Retinal pigment epithelial cell (primary cell): ENCODE data around the gene LENG8.

ENCODE experiments used
- DNase-seq: peaks from one replicate; pipeline ENCODE4 v3.0.0-alpha.2; 2010; ENCODE audit warnings: low read depth
- H3K4me3 ChIP-seq: 2 replicates; pipeline ENCODE4 v1.5.1; 2011; ENCODE audit warnings: mild to moderate bottlenecking, low read length, control low read depth, moderate library complexity
- TF ChIP-seq, protein P1 (sequence below): conservative IDR thresholded peaks from 2 replicates; pipeline ENCODE4 v1.5.1; 2011; ENCODE audit warnings: low read depth, low read length, control low read depth, inconsistent platforms

LENG8 gene

DNA sequence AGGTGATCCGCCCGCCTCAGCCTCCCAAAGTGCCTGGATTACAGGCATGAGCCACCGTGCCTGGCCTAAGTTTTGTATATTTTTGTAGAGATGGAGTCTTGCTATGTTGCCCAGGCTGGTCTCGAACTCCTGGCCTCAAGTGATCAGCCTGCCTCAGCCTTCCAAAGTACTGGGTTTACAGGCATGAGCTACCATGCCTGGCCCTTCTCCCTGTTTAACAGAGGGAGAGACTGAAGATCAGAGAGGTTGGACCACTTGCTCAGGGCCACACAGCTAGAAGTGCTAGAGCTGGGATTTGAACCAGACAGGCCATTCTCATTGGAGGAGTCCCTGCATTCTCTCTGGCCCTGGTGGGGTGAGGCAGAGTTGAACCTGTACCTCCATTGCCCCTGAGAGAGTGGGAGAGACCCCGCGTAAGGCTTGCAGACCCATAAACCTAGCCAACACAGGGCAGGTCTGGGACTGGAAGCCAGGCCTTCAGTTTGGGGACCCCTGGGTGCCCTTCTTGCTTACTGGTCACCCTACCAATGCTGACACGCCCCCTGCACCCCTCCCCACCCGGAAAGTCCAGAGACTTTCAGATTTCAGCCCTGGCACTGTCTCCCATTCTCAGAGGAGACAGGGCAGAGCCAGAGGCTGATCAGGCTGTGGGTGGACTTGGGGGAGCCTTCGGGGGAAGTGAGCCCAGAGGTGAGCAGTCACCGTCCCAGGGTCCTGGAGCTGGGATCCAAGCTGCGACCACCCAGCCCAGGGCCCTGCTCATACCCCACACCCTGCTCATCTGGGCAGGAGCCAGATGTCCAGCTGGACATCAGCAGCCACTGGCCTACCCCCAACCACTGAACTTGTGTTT lies 20.4 kb upstream of the LENG8 start:
- no peak overlapping the region for H3K4me3 ChIP-seq
- TF ChIP-seq, protein P1, sequence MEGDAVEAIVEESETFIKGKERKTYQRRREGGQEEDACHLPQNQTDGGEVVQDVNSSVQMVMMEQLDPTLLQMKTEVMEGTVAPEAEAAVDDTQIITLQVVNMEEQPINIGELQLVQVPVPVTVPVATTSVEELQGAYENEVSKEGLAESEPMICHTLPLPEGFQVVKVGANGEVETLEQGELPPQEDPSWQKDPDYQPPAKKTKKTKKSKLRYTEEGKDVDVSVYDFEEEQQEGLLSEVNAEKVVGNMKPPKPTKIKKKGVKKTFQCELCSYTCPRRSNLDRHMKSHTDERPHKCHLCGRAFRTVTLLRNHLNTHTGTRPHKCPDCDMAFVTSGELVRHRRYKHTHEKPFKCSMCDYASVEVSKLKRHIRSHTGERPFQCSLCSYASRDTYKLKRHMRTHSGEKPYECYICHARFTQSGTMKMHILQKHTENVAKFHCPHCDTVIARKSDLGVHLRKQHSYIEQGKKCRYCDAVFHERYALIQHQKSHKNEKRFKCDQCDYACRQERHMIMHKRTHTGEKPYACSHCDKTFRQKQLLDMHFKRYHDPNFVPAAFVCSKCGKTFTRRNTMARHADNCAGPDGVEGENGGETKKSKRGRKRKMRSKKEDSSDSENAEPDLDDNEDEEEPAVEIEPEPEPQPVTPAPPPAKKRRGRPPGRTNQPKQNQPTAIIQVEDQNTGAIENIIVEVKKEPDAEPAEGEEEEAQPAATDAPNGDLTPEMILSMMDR, result no peak
- DNase-seq, result no peak

DNA sequence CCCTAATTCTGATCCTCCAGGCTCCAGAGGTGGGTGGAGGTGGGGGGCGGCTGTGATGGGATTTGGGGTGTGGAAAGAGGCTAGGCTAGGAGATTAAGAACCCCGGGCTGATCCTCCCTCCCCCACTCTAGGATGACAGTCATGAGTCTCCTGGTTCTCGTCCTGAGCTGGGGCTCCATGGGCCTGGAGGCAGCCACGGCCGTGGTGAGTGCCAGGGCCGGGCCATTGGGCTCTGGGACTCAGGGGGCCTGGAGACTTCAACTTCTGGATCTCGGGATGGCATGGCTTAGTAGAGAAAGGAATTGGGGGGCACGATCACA lies 19.9 kb upstream of the LENG8 start:
- no peak overlapping the region for H3K4me3 ChIP-seq
- no peak for DNase-seq
- TF ChIP-seq, protein P1, result no peak

DNA sequence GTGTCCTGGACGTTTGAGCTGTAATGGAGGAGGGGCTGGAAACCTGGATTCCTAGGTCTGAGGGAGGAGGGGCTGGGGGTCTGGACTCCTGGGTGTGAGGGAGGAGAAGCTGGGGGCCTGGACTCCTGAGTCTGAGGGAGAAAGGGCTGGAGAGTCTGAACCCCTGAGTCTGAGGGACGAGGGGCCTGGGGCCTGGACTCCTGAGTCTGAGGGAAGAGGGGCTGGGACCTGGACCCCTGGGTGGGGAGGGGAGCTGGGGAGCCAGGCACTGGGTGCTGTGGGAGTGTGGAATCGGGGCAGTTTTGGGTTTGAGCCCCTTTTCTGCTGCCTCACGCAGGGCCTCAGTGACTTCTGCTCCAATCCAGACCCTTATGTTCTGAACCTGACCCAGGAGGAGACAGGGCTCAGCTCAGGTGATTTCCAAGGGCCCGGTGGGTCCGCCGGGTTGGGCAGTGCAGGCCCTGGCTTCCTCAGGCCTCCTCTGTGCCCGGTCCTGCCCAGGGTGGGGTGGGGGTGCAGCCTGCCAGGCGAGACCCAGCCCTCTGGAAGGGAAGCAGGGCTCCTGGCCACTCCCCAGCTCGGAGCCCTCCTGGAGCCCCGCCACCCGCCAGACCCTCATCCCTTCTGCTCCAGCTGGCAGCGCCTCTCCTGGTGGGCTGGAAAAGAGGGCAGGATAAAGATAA lies 19.3 kb upstream of the LENG8 start:
- H3K4me3 ChIP-seq, result no peak overlapping the region
- TF ChIP-seq, protein P1, result no peak
- no peak for DNase-seq

DNA sequence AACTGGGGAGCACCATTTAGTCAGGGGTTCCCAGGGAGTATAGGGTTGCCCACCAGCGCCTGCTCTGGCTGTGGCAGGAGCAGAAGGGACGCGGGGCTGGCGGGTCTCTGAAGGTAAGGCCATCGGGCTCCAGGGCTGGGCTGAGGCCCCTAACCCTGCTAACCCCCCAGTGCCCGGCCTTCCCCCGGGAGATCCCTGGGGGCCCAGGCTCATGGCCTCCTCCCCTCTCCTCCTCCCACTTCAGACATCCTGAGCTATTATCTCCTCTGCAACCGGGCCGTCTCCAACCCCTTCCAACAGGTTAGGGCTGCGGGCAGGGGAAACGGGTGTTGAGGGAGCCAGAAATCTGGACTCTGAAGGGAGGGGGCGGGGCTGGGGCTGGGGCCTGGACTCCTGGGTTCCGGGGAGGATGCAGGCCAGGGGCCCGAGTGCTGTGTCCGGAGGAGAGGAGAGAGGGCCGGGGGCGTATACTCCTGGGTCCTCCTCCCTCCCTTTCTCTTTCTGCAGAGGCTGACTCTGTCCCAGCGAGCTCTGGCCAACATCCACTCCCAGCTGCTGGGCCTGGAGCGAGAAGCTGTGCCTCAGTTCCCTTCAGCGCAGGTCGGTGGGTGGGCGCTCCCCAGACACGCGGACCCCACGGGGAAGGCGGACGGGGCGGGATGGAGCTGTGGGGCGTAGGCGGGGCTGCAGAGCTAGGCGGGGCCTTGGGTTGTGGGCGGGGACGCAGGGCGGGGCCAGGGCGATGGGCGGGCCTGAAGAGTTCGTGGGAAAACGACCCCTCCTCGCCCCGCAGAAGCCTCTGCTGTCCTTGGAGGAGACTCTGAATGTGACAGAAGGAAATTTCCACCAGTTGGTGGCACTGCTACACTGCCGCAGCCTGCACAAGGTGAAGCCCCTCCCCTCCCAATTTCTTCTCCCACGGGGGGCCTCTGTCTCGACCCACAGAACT lies 18.4 kb upstream of the LENG8 start:
- H3K4me3 ChIP-seq, result no peak overlapping the region
- TF ChIP-seq, protein P1, result no peak
- DNase-seq, result no peak

DNA sequence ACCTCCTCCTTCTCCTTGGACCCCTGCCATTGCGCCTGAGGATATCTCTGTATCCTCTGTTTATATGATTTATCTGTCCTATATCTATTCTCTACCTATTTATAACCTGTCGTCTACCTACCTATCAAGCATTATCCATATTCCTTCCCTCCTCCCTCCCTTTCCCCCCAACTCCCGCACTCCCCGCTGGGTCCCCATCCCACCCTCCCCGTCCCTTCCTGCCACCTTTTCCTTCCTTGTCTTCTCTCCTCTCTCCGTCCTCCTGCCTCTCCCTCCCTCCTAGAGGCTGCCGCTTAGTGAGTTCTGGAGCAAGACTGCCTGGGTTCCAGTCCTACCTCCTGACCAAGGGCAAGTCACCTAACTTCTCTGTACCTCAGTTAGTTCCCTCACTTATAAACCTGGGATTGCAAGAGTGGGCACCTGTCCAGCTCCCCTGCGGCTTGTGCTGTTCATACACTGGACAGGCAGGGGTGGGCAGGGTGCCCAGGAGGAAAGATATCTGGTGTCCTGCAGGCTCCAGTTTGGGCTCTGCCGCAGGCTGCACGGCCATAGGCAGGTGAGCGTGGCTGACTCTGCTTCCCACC lies 17.7 kb upstream of the LENG8 start:
- TF ChIP-seq, protein P1, result no peak

DNA sequence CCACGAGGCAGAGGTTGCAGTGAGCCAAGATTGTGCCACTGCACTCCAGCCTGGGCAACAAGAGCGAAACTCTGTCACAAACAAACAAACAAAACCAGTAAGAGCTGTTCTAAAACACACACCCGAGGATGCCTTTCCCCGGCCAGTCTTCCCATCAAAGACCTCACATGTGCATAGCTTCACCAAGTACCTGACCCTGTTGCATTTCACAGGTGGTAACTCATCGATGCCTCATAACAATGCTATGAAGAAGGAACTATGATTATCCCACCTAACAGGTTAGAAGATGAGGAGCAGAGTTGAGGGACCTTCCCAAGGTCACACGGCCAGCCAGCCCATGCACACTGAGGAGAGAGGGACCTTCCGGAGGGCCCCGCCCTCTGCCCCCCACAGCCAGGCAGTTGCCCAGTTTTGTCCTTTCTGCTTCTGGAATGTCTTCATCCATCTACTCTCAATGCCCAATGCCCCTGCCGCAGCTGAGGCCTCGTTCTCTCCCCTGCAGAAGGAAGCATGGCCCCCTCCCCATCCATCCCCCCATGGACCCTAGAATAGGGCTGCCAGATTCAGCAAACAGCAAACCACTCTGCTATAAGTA lies 16.8 kb upstream of the LENG8 start:
- no peak overlapping the region for H3K4me3 ChIP-seq
- DNase-seq, result no peak
- TF ChIP-seq, protein P1, result no peak

More for the DNA sequence above, 17.7 kb upstream of the LENG8 start:
- no peak overlapping the region for H3K4me3 ChIP-seq
- no peak for DNase-seq
